ENCODE data around the gene KRTAP5-2.

The KRTAP5-2 gene

DNA sequence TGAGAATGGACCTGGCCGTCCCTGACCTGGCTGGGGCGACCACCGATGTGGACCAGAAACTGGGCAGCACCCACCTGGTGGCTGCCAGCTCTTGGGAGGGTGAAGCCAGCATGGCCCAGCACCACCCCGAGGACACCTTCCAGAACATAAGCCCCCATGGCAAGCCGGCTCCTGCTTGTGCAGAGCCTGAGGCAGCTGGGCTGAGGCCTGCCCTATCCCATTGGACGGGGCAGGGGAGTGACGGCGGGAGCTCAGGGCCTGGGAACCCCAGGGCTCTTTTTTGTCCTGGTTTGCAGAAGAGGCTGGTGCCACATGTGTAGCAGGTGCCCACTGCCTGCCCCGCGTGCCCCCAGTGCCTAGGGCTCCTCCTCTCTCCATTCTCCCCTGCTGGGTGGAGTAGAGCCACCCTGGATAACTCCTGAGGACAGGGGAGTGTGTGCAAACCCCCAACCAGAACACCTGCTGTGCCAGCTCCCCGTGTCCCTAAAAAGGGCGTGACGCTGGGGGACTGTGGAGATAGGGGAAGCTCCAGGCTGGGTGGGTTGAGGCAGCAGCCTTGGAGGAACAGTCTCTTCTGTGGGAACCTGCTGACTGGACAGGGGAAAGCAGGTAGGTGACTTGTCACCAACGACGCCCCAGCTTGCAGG, 38.0 kb downstream of the KRTAP5-2 start:
- no peak for TF ChIP-seq ZNF274 (IDR thresholded peaks at IDR 0.05; ENCODE audit: low read depth, low read length)
- H3K4me3 ChIP-seq (ENCODE audit: low read length) = no peak overlapping the region

DNA sequence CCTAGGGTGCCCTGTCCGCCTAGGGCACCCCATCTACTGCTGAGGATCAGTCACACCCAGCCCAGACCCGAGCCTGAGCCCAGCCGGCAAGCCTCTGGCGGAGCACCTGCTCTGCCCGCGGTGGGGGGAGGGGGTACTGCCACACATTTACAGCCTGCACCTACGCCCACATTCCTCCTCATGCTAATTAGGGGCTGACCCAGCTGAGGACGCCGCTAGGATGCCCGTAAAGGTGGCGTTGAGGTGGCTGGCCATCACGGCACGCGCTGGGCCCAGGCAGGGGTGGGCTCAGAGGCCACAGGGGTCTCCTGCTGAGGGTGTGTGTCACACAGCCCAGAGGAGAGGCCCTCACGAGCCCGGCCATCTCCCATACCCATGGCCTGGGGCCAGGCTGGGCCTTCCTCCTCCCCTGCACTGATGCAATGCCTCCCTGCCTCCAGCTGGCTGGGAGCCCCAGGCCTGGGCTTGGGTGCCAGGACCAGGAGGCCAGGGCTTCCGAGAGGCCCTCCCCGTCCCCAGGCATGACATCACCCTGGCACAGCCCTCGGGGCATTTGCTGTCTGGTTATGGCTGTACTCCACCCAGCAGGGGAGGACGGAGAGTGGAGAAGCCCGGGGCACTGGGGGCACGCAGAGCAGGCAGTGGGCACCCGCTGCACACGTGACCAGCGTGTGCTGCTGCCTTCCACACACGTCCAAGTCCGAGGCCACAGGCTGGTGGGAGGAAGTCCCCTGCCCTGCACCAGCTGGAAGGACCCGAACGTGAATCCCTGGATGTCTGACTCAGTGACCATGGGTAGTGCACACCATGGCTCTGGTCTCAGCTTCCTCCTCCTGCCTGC, 38.8 kb downstream of the KRTAP5-2 start:
- no peak for TF ChIP-seq ZNF274 (IDR thresholded peaks at IDR 0.05; ENCODE audit: low read depth, low read length)
- no peak overlapping the region for H3K4me3 ChIP-seq (ENCODE audit: low read length)

DNA sequence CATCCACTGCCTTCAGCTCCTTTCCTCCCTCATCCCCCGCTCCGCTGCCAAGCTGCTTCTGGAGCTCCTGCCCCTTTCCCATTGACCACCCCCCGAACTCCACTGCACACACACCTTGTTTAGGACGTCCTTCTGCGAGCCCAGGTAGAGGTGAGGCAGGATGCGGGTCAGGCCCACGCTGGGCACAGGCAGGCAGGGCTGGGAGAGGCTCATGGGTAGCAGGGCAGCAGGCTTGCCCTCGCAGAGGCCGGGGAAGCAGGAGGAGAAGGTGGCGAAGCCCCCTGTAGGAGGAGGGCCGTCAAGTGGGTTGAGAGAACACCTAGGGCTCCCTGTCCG, 39.4 kb downstream of the KRTAP5-2 start:
- no peak for TF ChIP-seq ZNF274 (IDR thresholded peaks at IDR 0.05; ENCODE audit: low read depth, low read length)

GRCh38 chr11:1557904-1558774, 40.0 kb downstream of the KRTAP5-2 start:
- TF ChIP-seq ZNF274 (IDR thresholded peaks at IDR 0.05; ENCODE audit: low read depth, low read length) = no peak
- no peak overlapping the region for H3K4me3 ChIP-seq (ENCODE audit: low read length)

More for the DNA sequence above, 39.4 kb downstream of the KRTAP5-2 start:
- no peak overlapping the region for H3K4me3 ChIP-seq (ENCODE audit: low read length)

GRCh38 chr11:1557051-1557884, 40.8 kb downstream of the KRTAP5-2 start:
- TF ChIP-seq ZNF274 (IDR thresholded peaks at IDR 0.05; ENCODE audit: low read depth, low read length) = no peak
- H3K4me3 ChIP-seq (ENCODE audit: low read length) = no peak overlapping the region

- no peak overlapping the region for H3K4me3 ChIP-seq (ENCODE audit: low read length)
- no peak for TF ChIP-seq ZNF274 (IDR thresholded peaks at IDR 0.05; ENCODE audit: low read depth, low read length)
Observed at GRCh38 chr11:1556278-1556902, 41.7 kb downstream of the KRTAP5-2 start.

DNA sequence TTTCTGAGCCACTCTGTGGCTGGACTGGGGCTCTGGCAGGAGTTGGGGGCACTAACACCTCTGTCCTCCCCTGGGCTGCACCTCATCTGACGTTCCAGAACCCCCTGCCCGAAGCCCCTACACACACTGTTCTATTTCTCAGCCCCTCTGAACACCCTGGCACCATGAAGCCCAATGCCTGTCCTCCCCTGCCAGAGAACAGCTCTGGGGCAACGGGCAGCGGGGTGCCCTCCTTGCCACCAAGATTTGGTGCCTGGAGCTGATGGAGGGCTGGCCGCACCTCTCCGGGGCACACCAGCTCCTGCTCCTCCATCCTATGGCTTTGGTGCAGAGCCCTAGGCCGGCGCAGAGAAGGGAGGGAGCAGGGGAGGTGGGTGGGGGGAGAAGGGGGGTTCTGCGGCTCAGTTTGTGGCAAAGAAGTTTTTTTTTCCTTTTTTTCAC, 42.4 kb downstream of the KRTAP5-2 start:
- H3K4me3 ChIP-seq (ENCODE audit: low read length) = no peak overlapping the region
- TF ChIP-seq ZNF274 (IDR thresholded peaks at IDR 0.05; ENCODE audit: low read depth, low read length) = no peak

GRCh38 chr11:1554981-1555712, 42.9 kb downstream of the KRTAP5-2 start:
- no peak overlapping the region for H3K4me3 ChIP-seq (ENCODE audit: low read length)
- no peak for TF ChIP-seq ZNF274 (IDR thresholded peaks at IDR 0.05; ENCODE audit: low read depth, low read length)

- H3K4me3 ChIP-seq (ENCODE audit: low read length) = no peak overlapping the region
- no peak for TF ChIP-seq ZNF274 (IDR thresholded peaks at IDR 0.05; ENCODE audit: low read depth, low read length)
Observed at GRCh38 chr11:1553808-1554594, 44.1 kb downstream of the KRTAP5-2 start.

DNA sequence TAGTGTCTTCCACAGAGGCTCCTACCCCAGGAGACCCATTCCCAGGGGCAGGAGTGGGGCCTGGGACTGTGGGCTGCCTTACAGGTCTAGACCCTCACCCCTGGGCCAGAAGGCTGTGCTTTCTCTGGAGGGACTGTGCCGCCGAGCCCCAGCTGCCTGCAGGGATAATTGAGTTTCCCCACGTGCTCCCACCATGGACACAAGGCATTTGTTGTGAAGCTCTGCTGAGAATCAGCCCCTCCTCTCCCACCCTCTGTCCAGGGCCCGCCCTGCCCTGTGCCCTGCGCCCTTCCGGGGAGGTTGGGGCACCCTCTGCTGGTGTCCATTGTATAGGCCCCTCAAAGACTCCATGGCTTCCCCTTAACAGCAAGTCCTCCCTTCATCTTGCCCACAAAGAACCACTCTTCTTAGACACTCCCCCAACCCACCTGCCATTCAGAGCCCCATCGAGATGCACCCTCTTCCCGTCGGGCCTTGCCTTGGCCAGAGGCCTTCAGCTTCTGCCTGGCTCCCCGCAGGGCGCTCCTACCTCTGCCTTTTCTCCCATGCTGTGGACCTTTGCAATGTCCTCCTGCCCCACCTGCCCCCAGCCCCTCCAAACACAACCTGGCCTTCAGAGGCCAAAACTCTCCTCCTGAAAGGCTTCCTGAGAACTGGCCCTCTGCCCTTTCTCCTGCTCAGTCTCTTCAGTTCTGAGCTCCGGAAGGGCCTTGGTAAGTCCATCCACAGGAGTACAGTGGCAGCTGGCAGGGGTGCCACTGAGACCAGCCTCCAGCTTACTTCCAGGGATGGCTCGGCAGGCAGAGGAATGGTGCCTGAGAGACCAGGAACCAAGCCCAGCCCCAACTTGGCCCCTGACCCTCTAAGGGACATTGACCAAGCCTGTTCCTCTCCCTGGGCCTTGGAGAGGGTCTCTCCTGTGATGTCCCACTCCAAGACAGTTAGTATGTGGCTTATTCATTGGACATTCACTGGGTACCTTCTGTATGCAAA, 48.5 kb downstream of the KRTAP5-2 start:
- no peak overlapping the region for H3K4me3 ChIP-seq (ENCODE audit: low read length)
- no peak for TF ChIP-seq ZNF274 (IDR thresholded peaks at IDR 0.05; ENCODE audit: low read depth, low read length)
